GM10248 (cell line): ENCODE data around the gene GRB10.

Experiments
- CTCF ChIA-PET: fragments of 300-600 bp; sonication (Branson Sonifier 250); formaldehyde crosslinking; extraction: SDS; loops from one replicate; lab custom pipeline; 2021; ENCODE audit warnings: antibody characterized with exemption; lab: Yijun Ruan, JAX
- POLR2A ChIA-PET: fragments of 350-650 bp; sonication (Branson Sonifier 250); formaldehyde crosslinking; extraction: SDS; loops from one replicate; lab custom pipeline; 2020; ENCODE audit warnings: antibody characterized with exemption; lab: Yijun Ruan, JAX
- DNase-seq: peaks from one replicate; pipeline ENCODE4 v3.0.0; 2012; ENCODE audit errors: extremely low spot score
- TF ChIP-seq, protein P1 (sequence below): IDR thresholded peaks from 2 replicates; pipeline ENCODE4 v1.5.1; 2012; ENCODE audit warnings: mild to moderate bottlenecking, low read depth; ENCODE audit errors: extremely low read depth, missing control alignments, control extremely low read depth

Gene GRB10

GRCh38 chr7:50754241-50754640, 28.5 kb downstream of the GRB10 start:
- POLR2A ChIA-PET: no interaction called here
- DNase-seq: no peak
- TF ChIP-seq, protein P1, sequence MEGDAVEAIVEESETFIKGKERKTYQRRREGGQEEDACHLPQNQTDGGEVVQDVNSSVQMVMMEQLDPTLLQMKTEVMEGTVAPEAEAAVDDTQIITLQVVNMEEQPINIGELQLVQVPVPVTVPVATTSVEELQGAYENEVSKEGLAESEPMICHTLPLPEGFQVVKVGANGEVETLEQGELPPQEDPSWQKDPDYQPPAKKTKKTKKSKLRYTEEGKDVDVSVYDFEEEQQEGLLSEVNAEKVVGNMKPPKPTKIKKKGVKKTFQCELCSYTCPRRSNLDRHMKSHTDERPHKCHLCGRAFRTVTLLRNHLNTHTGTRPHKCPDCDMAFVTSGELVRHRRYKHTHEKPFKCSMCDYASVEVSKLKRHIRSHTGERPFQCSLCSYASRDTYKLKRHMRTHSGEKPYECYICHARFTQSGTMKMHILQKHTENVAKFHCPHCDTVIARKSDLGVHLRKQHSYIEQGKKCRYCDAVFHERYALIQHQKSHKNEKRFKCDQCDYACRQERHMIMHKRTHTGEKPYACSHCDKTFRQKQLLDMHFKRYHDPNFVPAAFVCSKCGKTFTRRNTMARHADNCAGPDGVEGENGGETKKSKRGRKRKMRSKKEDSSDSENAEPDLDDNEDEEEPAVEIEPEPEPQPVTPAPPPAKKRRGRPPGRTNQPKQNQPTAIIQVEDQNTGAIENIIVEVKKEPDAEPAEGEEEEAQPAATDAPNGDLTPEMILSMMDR: no peak
- CTCF ChIA-PET: interaction anchor here (1.2 to 3.1 kb wide), 2 partner anchors 11 to 14 kb away, joined by 3 to 10 read pairs; no protein-coding TSS in a partner anchor

- CTCF ChIA-PET: interaction anchor here (1.2 to 3.1 kb wide), 3 partner anchors 14 to 22 kb away, joined by 4 to 10 read pairs (median 5); no protein-coding TSS in a partner anchor
- POLR2A ChIA-PET: no interaction called here
- no peak for DNase-seq
- TF ChIP-seq, protein P1: no peak
Observed at GRCh38 chr7:50752422-50752821, 30.3 kb downstream of the GRB10 start.

DNA sequence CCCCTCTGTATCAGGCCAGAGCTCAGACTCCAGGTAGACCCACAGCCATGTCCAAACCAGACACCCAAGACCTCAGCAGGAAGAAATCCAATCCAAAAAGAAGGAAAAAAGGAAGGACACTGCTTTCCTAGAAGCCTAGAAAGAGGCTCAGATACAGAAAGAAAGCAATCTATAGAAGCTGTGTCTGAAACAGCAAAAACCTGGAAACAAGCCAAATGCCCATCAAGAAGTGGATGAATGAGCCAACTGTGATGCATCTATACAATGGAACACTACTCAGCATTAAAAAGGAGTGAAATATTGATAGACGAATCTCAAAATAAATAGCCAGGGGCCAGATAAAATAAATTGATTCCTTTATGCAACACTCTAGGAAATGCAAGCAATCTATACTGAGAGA, 31.6 kb downstream of the GRB10 start:
- ChIA-PET POLR2A (no interaction called here), CTCF (interaction anchor here (1.6 to 3.1 kb wide), 2 partner anchors 10 to 17 kb away, joined by 4 to 10 read pairs; no protein-coding TSS in a partner anchor)
- no peak for DNase-seq
- TF ChIP-seq, protein P1: no peak

GRCh38 chr7:50749896-50750295, 32.8 kb downstream of the GRB10 start:
- TF ChIP-seq, protein P1: no peak
- CTCF ChIA-PET: interaction anchor here (1.6 kb wide), 1 partner anchor 9 kb away, joined by 4 read pairs; no protein-coding TSS in a partner anchor
- DNase-seq: no peak
- POLR2A ChIA-PET: no interaction called here

DNA sequence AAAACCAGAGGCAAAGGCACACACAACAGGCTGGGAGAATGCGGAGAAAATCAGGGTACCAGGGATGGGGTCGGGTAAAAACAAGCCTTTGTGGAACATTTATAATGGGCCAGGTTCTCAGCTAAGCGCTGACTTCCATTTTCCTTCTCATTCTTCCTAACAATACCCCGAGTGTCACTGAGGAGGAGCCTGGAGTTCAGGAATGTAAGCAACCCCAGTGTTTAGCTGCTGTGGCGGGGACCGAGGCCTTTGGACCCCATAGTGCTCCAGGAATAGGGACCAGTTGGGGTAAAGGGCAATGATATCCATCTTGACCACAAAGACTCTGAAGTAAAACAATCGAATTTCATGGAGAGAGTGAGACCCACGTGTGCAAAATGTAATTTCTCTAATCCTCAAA, 34.2 kb downstream of the GRB10 start:
- DNase-seq: no peak
- ChIA-PET POLR2A (no interaction called here), CTCF (no interaction called here)
- TF ChIP-seq, protein P1: no peak

DNA sequence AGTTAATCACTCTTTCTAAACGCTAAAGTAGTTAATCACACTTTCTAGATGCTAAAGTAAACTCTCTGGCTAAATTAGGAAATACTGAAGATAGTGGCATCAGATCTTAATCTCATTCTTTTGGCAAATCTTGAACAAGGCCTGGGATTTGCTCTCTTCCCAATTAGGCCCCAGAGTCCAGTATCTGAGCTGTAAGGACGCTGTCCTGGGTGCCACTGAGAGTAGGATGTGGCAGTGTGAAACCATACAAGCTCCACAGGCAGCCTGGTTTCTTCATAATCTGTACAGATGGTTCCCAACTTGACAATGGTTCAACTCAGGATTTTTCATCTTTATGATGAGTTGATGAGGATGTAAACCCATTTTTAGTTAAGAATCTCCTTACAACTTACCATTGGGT, 36.9 kb downstream of the GRB10 start:
- TF ChIP-seq, protein P1: no peak
- DNase-seq: no peak
- CTCF ChIA-PET: no interaction called here
- POLR2A ChIA-PET: no interaction called here
